NCI-H1694 treated with DMSO at 0.1 percent for 48 hours (cell line): ENCODE results near the gene ZNF182.
"Not testable (repeated sequence)": the region's sequence is repeated elsewhere in the genome, so short reads cannot be mapped to it uniquely, and the experiment has no call there.

Experiments
- DNase-seq: peaks from one replicate; lab custom pipeline; 2025; lab: John Stamatoyannopoulos, UW

Gene ZNF182

DNA sequence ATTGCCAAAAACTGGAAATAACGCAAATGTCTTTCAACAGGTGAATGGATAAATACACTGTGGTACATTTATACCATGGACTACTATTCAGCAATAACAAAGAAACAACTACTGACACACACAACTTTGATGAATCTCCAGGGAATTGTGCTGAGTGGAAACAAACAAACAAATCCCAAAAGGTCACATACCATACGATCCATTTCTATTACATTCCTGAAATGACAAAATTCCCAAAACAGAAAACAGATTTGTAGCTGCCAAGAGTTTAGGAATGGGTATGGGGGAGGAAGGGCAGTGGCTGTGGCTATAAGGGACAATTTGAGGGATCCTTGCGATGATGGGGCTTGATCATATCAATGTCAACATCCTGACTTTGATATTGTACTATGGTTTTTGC, 2.5 kb downstream of the ZNF182 start:
- DNase-seq, result no peak

DNA sequence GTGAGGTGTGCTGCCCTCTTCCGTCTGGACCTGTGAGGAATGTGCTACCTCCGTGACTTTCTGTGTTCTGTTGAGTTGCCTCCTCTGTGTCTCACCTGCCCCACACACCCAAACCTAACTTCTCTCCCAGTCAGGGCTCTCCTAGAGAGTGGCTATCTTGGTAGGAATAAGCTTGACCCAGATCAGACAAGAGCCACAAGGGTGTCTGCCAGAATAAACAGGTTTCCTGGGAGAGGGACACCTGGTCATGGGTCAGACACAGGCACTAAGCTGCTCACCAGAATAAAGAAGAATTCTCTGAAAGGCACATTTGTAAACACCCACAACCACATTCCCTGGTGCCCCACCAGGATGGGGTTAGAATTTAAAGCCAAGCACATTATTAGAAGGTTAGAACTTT, 11.1 kb downstream of the ZNF182 start:
- DNase-seq, result no peak

- no peak for DNase-seq
Measured at GRCh38 chrX:47992095-47992380, 11.8 kb downstream of the ZNF182 start.

GRCh38 chrX:47991263-47992094, 12.3 kb downstream of the ZNF182 start:
- DNase-seq, result no peak

DNA sequence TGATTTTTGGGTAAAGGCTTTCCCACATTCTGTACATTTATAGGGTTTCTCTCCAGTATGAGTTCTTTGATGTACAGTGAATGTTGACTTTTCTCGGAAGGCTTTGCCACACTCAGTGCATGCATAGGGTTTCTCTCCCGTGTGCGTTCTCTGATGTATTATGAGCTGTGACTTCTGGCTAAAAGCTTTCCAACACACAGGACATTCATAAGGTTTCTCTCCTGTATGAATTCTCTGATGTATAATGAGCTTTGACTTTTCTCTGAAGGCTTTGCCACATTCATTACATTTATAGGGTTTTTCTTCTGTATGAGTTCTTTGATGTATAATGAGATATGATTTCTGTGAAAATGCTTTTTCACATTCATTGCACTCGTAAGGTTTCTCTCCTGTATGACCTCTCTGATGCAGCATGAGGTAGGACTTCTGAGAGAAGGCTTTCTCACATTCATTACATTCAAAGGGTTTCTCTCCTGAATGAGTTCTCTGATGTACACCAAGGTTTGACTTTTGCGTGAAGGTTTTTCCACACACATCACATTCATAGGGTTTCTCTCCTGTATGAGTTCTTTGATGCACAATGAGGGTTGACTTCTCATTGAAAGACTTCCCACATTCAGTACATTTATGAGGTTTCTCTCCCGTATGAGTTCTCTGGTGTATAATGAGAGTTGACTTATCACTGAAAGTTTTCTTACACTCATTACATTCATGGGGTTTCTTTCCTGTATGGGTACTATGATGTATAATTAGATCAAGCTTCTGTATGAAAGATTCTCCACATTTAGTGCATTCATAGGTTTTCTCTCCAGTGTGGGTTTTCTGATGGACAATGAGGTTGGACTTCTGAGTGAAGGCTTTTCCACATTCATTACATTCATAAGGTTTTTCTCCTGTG, 27.3 kb downstream of the ZNF182 start:
- no peak for DNase-seq

DNA sequence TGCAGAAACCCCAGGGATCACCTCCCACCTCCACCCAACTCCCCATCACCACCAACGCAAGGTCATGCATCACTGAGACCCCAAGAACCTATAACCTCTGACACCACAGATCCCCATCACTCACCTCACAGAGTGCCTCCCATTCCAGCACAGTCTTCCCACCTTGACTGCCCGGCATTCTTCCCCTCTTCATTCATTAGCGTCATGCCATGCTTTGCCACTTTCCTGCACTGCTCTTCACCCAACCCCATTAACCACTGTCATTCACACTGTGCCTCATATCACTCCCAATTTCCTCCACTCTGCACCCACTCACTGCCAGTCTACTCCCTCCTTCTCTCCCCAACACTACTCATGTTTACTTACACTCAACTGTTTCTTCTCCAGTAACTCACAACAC, 30.6 kb downstream of the ZNF182 start:
- DNase-seq, result no peak

DNA sequence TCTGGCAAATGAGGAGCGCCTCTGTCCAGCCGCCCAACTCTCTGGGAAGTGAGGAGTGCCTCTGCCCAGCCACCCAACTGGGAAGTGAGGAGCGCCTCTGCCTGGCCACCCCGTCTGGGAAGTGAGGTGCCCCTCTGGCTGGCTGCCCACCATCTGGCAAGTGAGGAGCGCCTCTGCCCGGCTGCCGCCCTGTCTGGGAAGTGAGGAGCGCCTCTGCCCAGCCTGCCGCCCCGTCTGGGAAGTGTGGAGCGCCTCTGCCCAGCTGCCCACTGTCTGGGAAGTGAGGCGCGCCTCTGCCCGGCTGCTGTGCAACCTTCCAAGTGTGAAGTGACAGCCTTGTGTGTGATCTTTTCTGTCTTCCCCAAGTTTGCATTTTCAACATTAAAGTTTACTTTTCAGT, 38.3 kb downstream of the ZNF182 start:
- not testable (repeated sequence) for DNase-seq

GRCh38 chrX:47961830-47962229, 42.0 kb downstream of the ZNF182 start:
- DNase-seq, result not testable (repeated sequence)

GRCh38 chrX:47960406-47960805, 43.4 kb downstream of the ZNF182 start:
- DNase-seq, result no peak

DNA sequence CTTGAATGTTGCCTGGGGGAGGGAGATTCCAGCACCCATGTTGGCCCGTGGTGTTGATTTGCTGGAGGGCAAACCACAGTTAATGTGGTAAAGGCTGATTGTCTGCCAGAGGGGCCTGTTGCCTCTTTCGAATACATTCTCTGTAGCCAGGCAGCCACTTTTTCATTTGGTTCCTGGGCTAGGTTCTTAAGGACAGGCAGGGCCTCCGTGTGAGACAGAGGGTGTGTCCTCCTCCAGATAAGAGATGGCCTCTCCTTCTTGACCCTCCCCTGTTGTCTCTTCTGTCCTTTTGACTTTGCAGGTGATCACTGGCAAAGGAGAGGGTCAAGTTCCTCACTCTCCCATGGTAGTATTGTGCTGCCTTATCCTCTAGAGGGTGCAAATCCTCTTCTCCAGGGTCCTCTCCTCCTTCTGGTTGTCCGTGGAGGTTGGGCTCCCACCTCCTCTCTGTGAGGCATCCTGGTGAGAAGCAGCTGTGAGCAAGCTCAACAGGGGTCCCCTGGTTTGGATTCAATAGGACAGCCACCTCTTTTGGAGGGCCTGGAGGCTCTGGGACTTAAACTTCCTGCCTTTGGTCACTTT, 44.9 kb downstream of the ZNF182 start:
- no peak for DNase-seq

DNA sequence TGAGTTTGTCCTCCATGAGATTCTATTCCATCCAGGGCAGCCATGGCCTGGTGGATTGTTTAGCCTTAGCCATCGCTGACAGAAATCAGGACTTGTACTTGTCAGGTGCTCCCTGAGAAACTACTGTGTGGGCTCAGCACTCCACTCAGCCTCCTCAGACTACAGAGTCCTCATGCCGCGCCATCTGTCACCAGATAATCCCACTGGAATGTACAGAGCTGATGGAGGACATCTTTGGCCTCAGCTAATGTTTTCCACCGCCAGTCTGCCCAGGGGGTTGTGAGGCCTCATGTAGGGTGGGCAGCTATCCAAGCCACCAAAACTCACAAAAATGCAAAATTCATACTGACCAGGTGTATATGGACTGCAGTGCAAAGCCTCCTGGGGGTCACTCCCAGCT, 45.6 kb downstream of the ZNF182 start:
- not testable (repeated sequence) for DNase-seq

DNA sequence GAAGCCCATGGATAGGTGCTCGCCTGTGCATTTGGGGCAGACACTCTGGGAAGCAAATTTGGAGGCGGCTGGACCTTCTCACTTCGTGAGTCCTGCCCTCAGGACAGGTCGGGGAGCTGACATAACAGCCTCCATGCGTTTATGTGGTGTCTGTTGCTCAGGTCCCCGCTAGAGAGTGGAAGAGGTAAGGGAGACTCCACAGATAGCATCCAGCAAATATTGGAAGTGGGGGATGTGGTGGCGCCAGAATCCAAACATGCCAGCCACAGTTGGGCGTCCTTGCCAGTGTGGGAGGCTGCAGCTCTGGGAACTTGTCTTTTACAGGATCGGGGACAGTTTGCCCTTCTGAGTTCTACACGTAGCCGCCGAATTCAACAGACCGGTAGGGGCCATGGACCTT, 47.8 kb downstream of the ZNF182 start:
- no peak for DNase-seq

DNA sequence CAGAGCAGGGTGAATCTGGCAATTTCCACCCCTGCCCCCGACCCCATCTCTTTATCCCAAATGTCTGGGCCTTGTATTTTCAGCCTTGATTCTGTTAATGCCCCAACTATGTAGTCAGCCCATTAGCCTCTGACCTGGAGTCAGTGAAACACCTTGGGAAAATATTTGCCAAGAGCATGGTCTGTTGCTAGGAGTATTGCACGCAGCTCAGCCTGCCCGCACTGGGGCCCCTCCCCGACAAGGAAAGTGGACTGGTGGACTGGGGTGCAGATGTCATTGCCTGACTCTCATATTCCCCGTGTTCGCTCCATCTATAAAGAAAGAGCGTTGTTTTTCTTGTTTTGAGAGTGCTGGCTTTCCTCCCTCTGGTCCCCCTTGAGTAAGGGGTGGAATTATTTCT, 48.5 kb downstream of the ZNF182 start:
- not testable (repeated sequence) for DNase-seq

GRCh38 chrX:47941423-47941822, 62.4 kb downstream of the ZNF182 start:
- no peak for DNase-seq

GRCh38 chrX:47940448-47940847, 63.3 kb downstream of the ZNF182 start:
- no peak for DNase-seq

DNA sequence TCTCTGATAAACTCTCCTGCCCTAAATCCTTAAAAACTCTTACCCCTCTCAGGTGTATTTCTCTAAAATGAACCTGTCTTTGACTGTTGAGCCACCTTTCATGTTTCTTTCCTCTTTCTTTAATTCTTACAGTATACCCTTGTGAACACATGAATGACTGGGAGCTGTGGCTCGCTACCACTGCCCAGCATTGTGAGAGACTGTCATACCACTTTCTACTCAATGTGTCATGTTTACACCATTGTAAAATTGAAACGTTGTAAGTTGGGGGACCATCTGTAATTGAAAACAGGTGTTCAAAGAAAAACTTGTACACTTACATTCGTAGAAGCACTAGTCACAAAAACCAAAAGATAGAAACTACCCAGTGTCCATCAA, 66.9 kb downstream of the ZNF182 start:
- DNase-seq, result no peak

GRCh38 chrX:47936224-47936939, 67.4 kb downstream of the ZNF182 start:
- DNase-seq, result no peak

GRCh38 chrX:47933946-47934345, 69.8 kb downstream of the ZNF182 start:
- DNase-seq, result no peak

DNA sequence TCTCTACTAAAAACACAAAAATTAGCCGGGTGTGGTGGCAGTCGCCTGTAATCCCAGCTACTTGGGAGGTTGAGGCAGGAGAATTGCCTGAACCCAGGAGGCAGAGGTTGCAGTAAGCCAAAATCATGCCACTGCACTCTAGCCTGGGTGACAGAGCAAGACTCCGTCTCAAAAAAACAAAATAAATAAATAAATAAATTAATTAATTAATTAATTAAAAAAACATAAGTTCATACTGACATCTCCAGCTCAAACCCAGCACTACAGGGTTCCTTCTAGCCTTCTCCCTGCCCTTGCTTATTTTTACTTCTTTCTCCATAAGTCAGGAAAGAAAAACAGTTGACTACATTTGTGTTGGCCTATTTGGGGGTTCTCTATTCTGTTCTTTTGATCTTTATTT, 71.8 kb downstream of the ZNF182 start:
- not testable (repeated sequence) for DNase-seq

GRCh38 chrX:47927212-47927611, 76.6 kb downstream of the ZNF182 start:
- no peak for DNase-seq
